ENCODE measurements around the gene MYO15A.

Gene MYO15A

DNA sequence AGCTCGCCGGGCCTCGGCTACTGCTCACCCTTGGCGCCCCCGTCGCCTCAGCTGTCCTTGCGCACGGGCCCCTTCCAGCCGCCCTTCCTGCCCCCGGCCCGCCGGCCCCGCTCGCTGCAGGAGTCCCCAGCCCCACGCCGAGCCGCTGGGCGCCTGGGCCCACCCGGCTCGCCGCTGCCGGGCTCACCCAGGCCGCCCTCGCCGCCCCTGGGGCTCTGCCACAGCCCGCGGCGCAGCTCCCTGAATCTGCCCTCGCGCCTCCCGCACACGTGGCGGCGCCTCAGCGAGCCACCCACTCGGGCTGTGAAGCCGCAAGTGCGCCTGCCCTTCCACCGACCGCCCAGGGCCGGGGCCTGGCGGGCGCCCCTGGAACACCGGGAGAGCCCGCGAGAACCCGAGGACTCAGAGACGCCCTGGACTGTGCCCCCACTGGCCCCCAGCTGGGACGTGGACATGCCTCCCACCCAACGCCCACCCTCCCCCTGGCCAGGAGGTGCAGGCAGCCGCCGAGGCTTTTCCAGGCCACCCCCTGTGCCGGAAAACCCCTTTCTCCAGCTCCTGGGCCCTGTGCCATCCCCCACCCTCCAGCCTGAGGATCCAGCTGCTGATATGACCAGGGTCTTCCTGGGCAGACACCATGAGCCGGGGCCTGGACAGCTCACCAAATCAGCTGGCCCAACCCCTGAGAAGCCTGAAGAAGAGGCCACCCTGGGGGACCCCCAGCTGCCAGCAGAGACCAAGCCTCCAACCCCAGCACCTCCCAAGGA, 12.8 kb downstream of the MYO15A start:
- H3K79me2 ChIP-seq (ENCODE audit: low read length), result no peaks in the 10 kb centered on the region
- no peak overlapping the region for H3K27ac ChIP-seq (ENCODE audit: low read length)
- H3F3A ChIP-seq (ENCODE audit: insufficient read depth, low read length), result no peaks in the 10 kb centered on the region
- no peak for TF ChIP-seq EZH2phosphoT487 (IDR thresholded peaks at IDR 0.05; ENCODE audit: low read length)
- TF ChIP-seq, protein P1, sequence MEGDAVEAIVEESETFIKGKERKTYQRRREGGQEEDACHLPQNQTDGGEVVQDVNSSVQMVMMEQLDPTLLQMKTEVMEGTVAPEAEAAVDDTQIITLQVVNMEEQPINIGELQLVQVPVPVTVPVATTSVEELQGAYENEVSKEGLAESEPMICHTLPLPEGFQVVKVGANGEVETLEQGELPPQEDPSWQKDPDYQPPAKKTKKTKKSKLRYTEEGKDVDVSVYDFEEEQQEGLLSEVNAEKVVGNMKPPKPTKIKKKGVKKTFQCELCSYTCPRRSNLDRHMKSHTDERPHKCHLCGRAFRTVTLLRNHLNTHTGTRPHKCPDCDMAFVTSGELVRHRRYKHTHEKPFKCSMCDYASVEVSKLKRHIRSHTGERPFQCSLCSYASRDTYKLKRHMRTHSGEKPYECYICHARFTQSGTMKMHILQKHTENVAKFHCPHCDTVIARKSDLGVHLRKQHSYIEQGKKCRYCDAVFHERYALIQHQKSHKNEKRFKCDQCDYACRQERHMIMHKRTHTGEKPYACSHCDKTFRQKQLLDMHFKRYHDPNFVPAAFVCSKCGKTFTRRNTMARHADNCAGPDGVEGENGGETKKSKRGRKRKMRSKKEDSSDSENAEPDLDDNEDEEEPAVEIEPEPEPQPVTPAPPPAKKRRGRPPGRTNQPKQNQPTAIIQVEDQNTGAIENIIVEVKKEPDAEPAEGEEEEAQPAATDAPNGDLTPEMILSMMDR (IDR thresholded peaks at IDR 0.05; ENCODE audit: low read length), result no peak
- no peak for TF ChIP-seq EZH2 (optimal IDR thresholded peaks at IDR 0.05; ENCODE audit: low read depth, low read length)
- no peaks in the 10 kb centered on the region for H3K4me1 ChIP-seq (ENCODE audit: low read length)
- no peak overlapping the region for H3K9ac ChIP-seq (ENCODE audit: low read length)
- no peak overlapping the region for H3K4me2 ChIP-seq (ENCODE audit: low read depth, low read length)
- H4K20me1 ChIP-seq (ENCODE audit: insufficient read depth, low read length), result no peaks in the 10 kb centered on the region
- no peaks in the 10 kb centered on the region for H3K9me3 ChIP-seq (replicated peaks; ENCODE audit: insufficient read depth, low read length)
- H3K4me3 ChIP-seq (ENCODE audit: low read length), result no peak overlapping the region
- peaks cover 6% of the 10 kb centered on the region; the same call in 1 of the 2 replicates for H3K27me3 ChIP-seq (replicated peaks; ENCODE audit: insufficient read depth, low read length)
- no peak overlapping the region for H2AFZ ChIP-seq (ENCODE audit: low read length)
- DNase-seq, result no peak
- H3K9me2 ChIP-seq (replicated peaks; ENCODE audit: insufficient read depth, low read length), result no peaks in the 10 kb centered on the region
- H3K36me3 ChIP-seq (replicated peaks; ENCODE audit: insufficient read depth, low read length), result no peaks in the 10 kb centered on the region

DNA sequence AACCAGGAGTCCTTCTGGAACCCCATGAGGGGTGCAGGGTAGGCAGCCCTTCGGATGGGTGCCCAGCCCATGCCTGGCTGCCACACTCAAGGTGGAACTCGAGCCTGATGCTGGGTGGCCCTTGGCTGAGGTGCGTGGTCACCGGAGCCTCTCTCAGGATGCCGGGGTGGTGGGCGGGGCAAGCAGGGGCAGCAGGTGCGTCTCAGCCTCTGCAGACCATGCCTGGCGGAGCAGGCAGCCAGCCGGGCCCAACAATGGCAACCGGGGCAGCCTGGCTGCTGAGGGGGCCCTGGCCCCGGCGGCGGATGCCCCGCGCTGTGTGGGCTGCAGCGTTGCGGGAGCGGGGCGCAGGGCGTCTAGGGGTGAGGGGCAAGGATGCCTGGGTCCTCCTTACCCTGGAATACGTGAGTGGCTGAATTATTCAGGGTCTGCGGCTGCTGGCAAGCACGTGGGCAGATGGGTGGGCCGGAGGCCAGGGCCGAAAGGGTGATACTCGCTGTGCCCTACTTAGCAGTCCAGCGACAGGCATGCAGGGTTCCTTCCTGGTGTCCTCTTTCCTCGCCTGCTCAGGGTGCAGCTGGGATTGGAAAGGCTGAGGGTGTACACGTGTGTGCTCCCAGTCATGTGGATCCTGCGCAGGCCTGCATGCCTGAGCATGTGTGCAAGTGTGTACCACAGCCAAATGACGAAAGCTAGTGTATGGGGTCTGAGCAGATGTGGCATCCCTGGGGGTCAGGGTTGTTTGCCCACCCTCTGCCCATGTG, 14.6 kb downstream of the MYO15A start:
- no peak for DNase-seq
- no peak for TF ChIP-seq EZH2phosphoT487 (IDR thresholded peaks at IDR 0.05; ENCODE audit: low read length)
- TF ChIP-seq, protein P1 (IDR thresholded peaks at IDR 0.05; ENCODE audit: low read length), result no peak
- TF ChIP-seq EZH2 (optimal IDR thresholded peaks at IDR 0.05; ENCODE audit: low read depth, low read length), result no peak
- H3K9me2 ChIP-seq (replicated peaks; ENCODE audit: insufficient read depth, low read length), result no peaks in the 10 kb centered on the region
- H3K9ac ChIP-seq (ENCODE audit: low read length), result no peak overlapping the region
- no peak overlapping the region for H2AFZ ChIP-seq (ENCODE audit: low read length)
- H3K36me3 ChIP-seq (replicated peaks; ENCODE audit: insufficient read depth, low read length), result no peaks in the 10 kb centered on the region
- no peaks in the 10 kb centered on the region for H3K79me2 ChIP-seq (ENCODE audit: low read length)
- peaks cover 11% of the 10 kb centered on the region; the same call in 1 of the 2 replicates for H3K27me3 ChIP-seq (replicated peaks; ENCODE audit: insufficient read depth, low read length)
- H3K9me3 ChIP-seq (replicated peaks; ENCODE audit: insufficient read depth, low read length), result no peaks in the 10 kb centered on the region
- no peaks in the 10 kb centered on the region for H3K4me1 ChIP-seq (ENCODE audit: low read length)
- H3K4me3 ChIP-seq (ENCODE audit: low read length), result no peak overlapping the region
- H3F3A ChIP-seq (ENCODE audit: insufficient read depth, low read length), result no peaks in the 10 kb centered on the region
- no peaks in the 10 kb centered on the region for H4K20me1 ChIP-seq (ENCODE audit: insufficient read depth, low read length)
- H3K27ac ChIP-seq (ENCODE audit: low read length), result no peak overlapping the region
- H3K4me2 ChIP-seq (ENCODE audit: low read depth, low read length), result no peak overlapping the region

GRCh38 chr17:18124345-18125126, 16.0 kb downstream of the MYO15A start:
- Histone ChIP-seq H3K9me2 (replicated peaks; ENCODE audit: insufficient read depth, low read length) (no peaks in the 10 kb centered on the region), H3F3A (ENCODE audit: insufficient read depth, low read length) (no peaks in the 10 kb centered on the region), H3K79me2 (ENCODE audit: low read length) (no peaks in the 10 kb centered on the region), H2AFZ (ENCODE audit: low read length) (no peak overlapping the region), H3K36me3 (replicated peaks; ENCODE audit: insufficient read depth, low read length) (no peaks in the 10 kb centered on the region), H3K27ac (ENCODE audit: low read length) (no peak overlapping the region), H4K20me1 (ENCODE audit: insufficient read depth, low read length) (no peaks in the 10 kb centered on the region), H3K4me2 (ENCODE audit: low read depth, low read length) (no peak overlapping the region), H3K9me3 (replicated peaks; ENCODE audit: insufficient read depth, low read length) (no peaks in the 10 kb centered on the region), H3K4me3 (ENCODE audit: low read length) (no peak overlapping the region), H3K27me3 (replicated peaks; ENCODE audit: insufficient read depth, low read length) (peaks cover 11% of the 10 kb centered on the region; the same call in 1 of the 2 replicates), H3K9ac (ENCODE audit: low read length) (no peak overlapping the region), H3K4me1 (ENCODE audit: low read length) (no peaks in the 10 kb centered on the region)
- no peak for TF ChIP-seq EZH2phosphoT487 (IDR thresholded peaks at IDR 0.05; ENCODE audit: low read length)
- no peak for TF ChIP-seq EZH2 (optimal IDR thresholded peaks at IDR 0.05; ENCODE audit: low read depth, low read length)
- TF ChIP-seq, protein P1 (IDR thresholded peaks at IDR 0.05; ENCODE audit: low read length), result no peak
- DNase-seq, result peak; percentile 1
